Stimulated activated CD8-positive, alpha-beta memory T cell treated with anti-CD3 and anti-CD28 coated beads, Interleukin-4, amount 100 ng/mL, for 24 hours (primary cell): ENCODE measurements around the gene RSF1.

Experiments
- DNase-seq: peaks from one replicate; pipeline ENCODE4 v3.0.0-alpha.2; 2020; ENCODE audit warnings: low read depth

The RSF1 gene

GRCh38 chr11:77750394-77751156, 69.9 kb downstream of the RSF1 start:
- no peak for DNase-seq

- DNase-seq = no peak
Measured at GRCh38 chr11:77749232-77749631, 71.3 kb downstream of the RSF1 start.

GRCh38 chr11:77748266-77748665, 72.3 kb downstream of the RSF1 start:
- no peak for DNase-seq

- DNase-seq = no peak
Measured at GRCh38 chr11:77747381-77747969, 73.0 kb downstream of the RSF1 start.

GRCh38 chr11:77736473-77736872, 84.0 kb downstream of the RSF1 start:
- no peak for DNase-seq

- DNase-seq = no peak
Measured at GRCh38 chr11:77734890-77735289, 85.6 kb downstream of the RSF1 start.

- no peak for DNase-seq
Measured at GRCh38 chr11:77732143-77732542, 88.4 kb downstream of the RSF1 start.

GRCh38 chr11:77730789-77731188, 89.7 kb downstream of the RSF1 start:
- DNase-seq = no peak

GRCh38 chr11:77729063-77729462, 91.5 kb downstream of the RSF1 start:
- no peak for DNase-seq

GRCh38 chr11:77728203-77728786, 92.2 kb downstream of the RSF1 start:
- no peak for DNase-seq

- no peak for DNase-seq
Measured at GRCh38 chr11:77726524-77726923, 94.0 kb downstream of the RSF1 start.

GRCh38 chr11:77725433-77725832, 95.1 kb downstream of the RSF1 start:
- DNase-seq = no peak

- DNase-seq = no peak
Measured at GRCh38 chr11:77724636-77725035, 95.9 kb downstream of the RSF1 start.

- no peak for DNase-seq
Measured at GRCh38 chr11:77723024-77723423, 97.5 kb downstream of the RSF1 start.

- DNase-seq = no peak
Measured at GRCh38 chr11:77710358-77710757, 110.2 kb downstream of the RSF1 start.

- DNase-seq = no peak
Measured at GRCh38 chr11:77705876-77706579, 114.5 kb downstream of the RSF1 start.

GRCh38 chr11:77705195-77705875, 115.2 kb downstream of the RSF1 start:
- DNase-seq = no peak

- DNase-seq = no peak
Measured at GRCh38 chr11:77704029-77704428, 116.5 kb downstream of the RSF1 start.

GRCh38 chr11:77699425-77699824, 121.1 kb downstream of the RSF1 start:
- no peak for DNase-seq

- no peak for DNase-seq
Measured at GRCh38 chr11:77698896-77699295, 121.6 kb downstream of the RSF1 start.

GRCh38 chr11:77697865-77698264, 122.7 kb downstream of the RSF1 start:
- DNase-seq = no peak

GRCh38 chr11:77695417-77695816, 125.1 kb downstream of the RSF1 start:
- DNase-seq = no peak
